GM21723 (cell line): ENCODE data around the gene SLC16A1.
"Not testable (repeated sequence)": the region's sequence is repeated elsewhere in the genome, so short reads cannot be mapped to it uniquely, and the experiment has no call there.

ENCODE experiments used
- ATAC-seq: cut with Tn5 transposase; IDR thresholded peaks from one replicate; pipeline ENCODE4 v1.9.1; 2021; ENCODE audit warnings: mild to moderate bottlenecking, moderate library complexity; ENCODE audit not compliant: unreplicated experiment

Gene SLC16A1

GRCh38 chr1:112887599-112888283 is 68.3 kb downstream of the SLC16A1 start:
- ATAC-seq: no peak

- ATAC-seq: not testable (repeated sequence)
Observed at GRCh38 chr1:112884996-112885395, 71.0 kb downstream of the SLC16A1 start.

- no peak for ATAC-seq
Observed at GRCh38 chr1:112882271-112882744, 73.7 kb downstream of the SLC16A1 start.

- no peak for ATAC-seq
Observed at GRCh38 chr1:112881742-112882127, 74.3 kb downstream of the SLC16A1 start.

GRCh38 chr1:112879834-112880233 is 76.2 kb downstream of the SLC16A1 start:
- ATAC-seq: no peak

DNA sequence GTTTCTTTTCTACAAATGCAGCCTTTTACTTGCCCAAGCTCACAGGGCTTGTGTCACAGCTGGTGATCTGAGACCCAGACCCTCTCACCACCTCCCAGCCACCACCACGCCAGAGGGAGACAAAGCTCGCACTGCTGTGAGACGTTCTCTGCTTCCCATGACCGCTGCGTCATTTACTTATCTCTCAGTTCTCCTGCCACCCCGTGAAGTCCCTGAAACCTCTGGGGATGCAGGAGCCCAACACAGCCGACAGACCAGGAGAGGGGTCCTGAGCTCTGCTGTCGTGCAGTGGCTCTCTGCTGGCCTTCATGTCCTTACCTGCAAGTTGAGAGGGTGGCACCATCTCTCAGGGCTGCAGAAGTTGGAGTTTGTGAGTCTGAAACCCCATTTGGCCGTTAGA is 77.7 kb downstream of the SLC16A1 start:
- ATAC-seq: no peak

- ATAC-seq: no peak
Observed at GRCh38 chr1:112877750-112878149, 78.2 kb downstream of the SLC16A1 start.

- ATAC-seq: no peak
Observed at GRCh38 chr1:112876315-112876714, 79.7 kb downstream of the SLC16A1 start.

DNA sequence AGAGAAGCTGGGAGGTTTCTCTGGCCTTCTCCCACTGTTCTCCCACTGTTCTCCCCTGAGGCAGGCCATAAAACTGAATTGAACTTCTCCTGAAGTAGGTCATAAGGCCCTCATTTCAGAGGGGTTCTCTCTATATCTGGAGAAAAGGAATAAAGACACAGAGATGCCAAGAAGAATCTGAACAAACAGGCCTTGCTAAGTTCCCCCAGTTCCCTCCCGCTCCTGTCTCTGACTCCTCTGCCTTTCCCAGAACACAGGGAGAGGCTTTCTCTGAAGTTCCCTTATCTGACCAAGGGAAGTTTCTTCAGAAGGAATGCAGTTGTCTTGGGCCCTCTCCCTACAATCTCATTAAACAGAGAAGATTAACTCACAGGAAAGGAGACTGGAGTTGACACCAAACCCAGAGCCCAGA is 83.4 kb downstream of the SLC16A1 start:
- no peak for ATAC-seq

GRCh38 chr1:112870887-112871646 is 84.9 kb downstream of the SLC16A1 start:
- no peak for ATAC-seq

- no peak for ATAC-seq
Observed at GRCh38 chr1:112869895-112870294, 86.1 kb downstream of the SLC16A1 start.

DNA sequence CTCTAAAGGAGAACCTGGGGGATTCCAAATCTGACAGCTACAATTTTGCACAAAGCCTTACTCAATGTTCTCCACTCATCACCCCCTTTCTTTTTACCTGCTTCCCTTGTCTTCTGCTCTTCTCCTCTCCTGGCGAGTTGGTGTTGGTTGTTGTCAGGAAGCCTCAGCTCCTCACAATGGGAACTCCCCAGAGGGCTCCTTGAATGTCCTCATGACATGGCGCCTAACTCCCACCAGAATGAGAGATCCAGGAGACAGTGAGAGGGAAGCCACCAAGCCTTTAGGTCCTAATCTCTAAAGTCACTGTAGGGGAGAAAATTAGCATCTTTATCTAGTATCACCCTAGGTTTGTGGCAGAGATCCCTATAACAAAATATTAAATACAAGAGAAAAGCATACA is 87.8 kb downstream of the SLC16A1 start:
- no peak for ATAC-seq

GRCh38 chr1:112866981-112867380 is 89.0 kb downstream of the SLC16A1 start:
- no peak for ATAC-seq

GRCh38 chr1:112866151-112866550 is 89.8 kb downstream of the SLC16A1 start:
- ATAC-seq: no peak

DNA sequence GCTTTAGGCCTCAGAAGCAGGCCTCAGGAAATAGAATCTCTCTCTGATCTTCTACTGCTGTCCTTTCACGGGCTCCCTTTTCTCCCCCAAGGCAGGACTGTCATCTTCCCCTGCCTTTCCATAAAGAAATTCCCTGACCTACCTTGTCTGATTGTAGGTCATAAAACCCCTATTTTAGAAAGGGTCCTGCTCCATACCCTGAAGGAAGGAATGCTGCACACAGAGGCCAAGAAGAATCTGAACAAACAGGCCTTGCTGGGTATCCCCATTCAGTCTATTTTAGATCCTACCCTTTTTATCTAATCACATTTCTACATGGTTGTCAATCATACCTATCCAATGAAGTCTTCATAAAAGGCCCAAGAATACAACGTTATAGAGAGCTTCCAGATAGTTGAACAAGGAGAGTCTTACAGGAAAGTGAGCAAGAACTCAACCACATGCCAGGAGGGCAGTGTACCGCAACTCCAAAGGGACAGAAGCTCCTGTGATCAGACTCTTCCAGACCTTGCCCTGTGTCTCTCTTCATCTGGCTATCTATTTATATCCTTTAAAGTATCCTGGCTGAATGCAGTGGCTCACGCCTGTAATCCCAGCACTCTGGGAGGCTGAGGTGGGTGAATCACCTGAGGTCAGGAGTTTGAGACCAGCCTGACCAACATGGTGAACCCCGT is 93.1 kb downstream of the SLC16A1 start:
- no peak for ATAC-seq
